ENCODE results near the gene RILPL1.
"Not testable (repeated sequence)": the region's sequence is repeated elsewhere in the genome, so short reads cannot be mapped to it uniquely, and the experiment has no call there.

Gene RILPL1

DNA sequence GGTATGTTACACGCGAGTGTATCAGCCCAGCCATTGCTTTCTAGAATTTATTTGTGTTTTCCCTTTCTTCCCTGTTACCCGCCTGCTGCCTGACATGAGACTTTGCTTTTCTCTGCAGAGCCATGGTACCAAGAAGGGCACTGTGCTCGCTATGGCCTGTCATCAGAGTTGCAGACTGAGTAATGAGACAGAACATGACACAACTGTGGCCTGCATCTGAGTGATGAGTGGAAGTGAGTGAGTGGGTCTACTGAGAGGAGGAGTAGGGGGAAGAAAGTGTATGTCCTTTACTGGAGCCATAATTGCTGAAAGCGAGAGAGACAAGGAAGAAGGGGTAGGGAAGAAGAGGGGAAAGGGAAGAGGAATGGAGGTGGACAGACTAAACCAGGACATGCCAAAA lies 2.9 kb downstream of the RILPL1 start:
- H3K4me3 ChIP-seq (ENCODE audit: low read depth, low read length) = no peak overlapping the region

DNA sequence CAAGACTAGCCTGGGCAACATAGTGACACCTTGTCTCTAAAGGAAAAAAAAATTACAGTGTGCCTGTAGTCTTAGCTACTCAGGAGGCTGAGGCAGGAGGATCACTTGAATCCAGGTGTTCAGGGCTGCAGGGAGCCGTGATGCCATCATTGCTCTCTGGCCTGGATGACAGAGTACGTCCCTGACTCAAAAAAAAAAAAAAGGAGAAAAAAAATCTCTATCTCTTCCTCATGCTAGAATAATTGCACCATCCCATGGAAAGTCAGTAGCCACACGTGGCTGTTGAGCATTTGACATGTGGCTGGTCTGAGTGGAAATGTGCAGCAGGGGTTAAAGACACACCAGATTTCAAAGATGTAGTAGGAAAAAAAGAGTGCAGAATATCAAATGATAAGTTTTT lies 3.8 kb downstream of the RILPL1 start:
- no peak overlapping the region for H3K4me3 ChIP-seq (ENCODE audit: low read depth, low read length)

DNA sequence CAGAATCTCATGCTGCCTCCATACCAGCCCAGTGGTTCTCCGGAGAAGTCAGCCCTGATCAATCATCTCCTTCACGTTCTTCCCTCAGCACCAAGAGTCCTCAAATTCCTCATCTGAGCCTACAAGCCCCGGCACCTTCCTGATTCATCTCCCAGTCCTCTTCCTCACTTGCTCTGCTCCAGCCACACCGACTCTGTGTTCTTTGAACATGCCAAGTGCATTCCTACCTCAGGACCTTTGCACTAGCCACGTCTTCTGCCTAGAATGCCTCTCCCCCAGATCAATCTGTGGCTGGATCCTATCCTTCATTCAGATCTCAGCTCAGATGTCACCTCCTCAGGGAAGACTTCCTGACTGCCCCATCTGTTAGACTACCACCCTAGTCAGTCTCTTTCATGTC lies 4.7 kb downstream of the RILPL1 start:
- no peak overlapping the region for H3K4me3 ChIP-seq (ENCODE audit: low read depth, low read length)

DNA sequence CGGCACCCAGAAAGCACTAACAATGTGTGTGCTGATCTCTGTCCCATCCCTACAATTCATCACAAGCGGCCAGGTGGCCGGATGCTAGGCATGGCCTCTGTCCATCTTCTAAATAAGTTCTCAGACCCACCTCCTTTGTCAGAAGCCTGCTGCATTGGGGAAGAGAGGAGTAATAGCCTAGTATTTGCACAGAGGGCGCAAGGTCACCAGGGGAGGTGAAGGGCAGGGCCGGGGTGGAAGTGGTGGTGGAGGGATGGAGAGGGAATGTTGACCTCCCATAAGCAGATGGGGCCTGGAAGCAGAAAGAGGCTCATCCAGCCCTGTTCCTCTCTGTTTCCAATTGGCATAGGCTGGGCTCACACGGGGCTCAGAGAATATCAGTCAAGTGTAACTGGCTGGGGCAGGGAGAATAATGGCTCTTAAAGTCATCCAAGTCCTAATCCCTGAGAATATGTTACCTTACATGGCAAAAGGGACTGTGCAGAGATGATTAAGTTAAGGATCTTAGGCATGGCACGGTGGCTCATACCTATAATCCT lies 6.9 kb downstream of the RILPL1 start:
- no peak overlapping the region for H3K4me3 ChIP-seq (ENCODE audit: low read depth, low read length)

DNA sequence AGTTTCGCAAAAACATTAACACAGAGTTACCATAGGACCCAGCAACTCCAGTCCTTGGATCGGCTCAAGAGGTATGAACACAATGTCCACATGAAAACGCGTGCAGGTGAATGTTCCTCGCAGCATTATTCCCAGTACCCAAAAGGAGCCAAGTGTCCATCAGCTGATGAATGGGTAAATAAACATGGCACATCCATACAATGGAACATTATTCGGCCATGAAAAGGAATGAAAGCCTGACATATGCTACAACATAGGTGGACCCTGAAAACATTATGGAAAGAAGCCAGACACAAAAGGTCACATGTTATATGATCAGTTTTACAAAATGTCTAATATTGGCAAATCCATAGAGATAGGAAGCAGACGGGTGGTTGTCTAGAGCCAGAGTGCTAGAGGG lies 9.1 kb downstream of the RILPL1 start:
- H3K4me3 ChIP-seq (ENCODE audit: low read depth, low read length) = no peak overlapping the region

DNA sequence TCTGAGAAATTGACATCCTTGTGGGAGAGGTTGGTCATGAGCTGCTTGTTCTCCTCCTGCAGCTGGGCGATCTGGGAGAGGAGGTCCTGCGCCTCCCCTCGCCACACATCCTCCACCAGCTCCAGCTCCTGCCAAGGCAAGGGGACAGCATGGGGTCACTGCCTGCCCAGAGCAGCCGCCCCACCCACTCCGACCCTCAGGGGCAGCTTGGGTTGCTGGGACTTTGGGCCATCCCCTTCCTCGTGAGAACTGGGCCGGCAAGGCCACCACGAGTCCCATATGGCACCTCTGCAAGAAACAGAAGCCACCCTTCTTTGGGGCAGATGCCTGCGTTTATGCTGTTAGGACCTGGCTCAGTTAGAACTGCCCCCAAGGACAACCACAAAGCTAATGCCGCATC lies 10.0 kb downstream of the RILPL1 start:
- H3K4me3 ChIP-seq (ENCODE audit: low read depth, low read length) = no peak overlapping the region

DNA sequence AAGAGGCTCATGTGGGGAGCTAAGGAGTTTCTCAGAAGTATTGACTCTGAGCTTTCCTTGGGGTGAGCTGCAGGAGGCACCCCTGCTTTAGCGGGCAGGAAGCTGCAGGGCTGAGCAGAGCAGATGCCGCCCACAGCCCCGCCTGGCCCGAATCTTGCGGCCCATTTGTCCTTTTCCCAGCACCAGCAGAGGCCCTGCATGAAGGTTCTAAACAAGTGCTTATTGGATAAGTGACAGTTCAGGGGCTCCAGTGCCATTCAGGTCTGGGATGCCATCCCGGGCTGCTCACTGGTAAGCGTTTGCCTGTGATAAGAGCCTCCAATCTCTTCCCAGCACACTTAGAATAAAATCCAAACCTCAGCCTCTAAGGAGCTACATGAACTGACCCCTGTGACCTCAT lies 11.4 kb downstream of the RILPL1 start:
- H3K4me3 ChIP-seq (ENCODE audit: low read depth, low read length) = no peak overlapping the region

DNA sequence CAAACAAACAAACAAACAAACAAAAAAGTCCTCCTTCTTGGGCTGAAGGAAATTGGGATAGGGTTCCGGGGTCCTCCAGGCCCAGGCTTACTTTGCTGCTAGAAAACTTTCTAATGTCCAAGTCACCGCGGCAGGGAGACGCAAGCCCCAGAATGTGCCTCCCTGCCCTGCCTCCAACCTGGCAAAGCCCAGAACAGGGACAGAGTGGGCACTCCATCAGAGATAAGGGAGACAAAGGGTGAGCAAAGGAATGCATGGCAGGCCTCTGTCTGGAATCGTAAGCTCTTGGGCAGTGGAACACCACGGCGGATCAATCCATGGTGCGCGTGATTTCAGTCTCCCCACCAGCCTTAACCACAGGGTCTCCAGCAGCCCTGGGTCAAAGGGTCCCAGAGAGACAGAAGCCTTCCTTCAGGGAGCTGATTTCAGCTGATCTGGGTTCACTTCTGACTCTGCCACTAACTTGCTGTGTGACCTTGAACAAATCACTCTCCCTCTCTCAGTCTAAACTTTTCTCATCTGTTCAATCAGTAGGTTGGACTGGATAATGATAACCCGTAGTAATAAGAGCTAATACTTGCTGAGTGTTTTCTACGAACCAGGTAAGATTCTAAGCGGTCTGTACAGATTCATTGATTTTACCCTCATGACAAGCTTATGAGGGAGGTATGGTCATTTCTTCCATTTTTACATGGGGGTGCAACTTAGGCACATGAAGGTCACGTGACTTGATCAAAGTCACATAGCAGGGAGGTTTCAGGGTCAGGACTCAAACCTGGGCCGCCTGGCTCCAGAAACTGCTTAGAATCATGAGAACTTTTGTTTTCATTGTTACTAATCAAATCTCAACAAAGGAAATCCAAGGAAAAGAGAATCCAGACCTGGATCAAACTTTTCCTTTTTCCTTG lies 12.7 kb downstream of the RILPL1 start:
- no peak overlapping the region for H3K4me3 ChIP-seq (ENCODE audit: low read depth, low read length)

DNA sequence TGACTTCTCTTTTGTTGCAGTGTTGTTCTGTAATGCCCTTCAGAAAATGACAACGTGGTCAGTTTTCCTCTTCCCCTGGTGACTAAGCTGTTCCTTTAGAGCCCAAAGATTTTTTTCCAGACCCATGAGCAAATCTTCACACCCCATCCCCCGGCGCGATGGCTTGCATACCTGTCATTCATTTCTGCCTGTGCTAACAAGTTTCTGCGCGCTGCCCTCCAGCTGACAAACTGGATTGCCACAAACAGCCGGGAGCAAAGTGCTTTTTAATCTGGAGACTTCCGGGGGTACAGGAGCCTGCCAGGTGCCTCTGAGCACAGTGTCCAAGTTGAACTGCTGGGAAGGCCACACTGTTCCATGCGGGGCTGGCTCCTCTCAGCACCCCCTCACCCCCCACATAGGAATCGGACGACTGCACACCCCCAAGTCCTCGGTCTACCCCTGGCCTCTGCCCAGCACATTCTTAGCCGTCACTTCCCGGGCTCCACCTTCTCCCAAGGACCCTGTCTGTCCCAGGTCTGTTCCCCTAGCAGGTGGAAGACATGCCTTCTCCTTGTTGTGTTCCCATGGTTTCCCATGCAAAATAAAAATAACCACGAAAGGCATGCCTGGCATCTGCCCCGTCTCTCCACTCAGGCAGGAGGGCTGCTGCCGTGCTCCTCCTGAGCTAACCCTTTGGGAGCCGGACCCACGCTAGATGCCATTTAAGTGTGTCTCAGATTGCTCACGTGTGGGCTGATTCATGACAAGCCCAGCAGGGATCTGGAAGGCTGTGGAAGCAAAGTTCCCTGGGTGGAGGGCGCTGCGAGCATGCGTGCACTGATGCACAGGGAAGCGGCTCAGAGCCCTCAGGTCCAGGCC lies 14.1 kb downstream of the RILPL1 start:
- H3K4me3 ChIP-seq (ENCODE audit: low read depth, low read length) = no peak overlapping the region

DNA sequence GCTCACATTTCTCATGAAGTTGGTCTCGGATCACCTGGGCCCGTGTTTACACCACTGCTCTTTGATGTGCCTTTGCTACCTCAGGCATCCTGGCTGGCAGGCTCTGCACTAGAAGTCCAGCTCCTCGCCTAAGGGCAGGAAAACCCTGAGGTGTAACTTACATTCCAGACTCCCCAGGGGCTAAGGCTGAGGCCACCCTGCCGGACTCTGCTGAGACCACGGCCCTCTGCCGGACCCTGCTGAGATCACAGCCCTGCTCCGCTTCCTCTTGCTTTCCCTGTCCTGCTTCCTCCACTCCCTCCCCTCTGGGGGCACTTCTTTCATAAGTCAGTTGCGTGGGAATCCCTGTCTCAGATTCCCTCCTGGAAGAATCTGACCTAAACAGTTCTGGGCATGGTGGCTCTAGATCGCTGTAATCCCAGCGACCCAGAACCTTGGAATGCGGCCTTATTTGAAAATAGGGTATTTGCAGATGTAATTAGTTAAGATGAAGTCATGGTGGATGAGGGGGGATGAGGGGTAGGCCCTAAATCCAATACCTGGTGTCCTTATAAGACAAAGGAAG lies 17.2 kb downstream of the RILPL1 start:
- H3K4me3 ChIP-seq (ENCODE audit: low read depth, low read length) = no peak overlapping the region

DNA sequence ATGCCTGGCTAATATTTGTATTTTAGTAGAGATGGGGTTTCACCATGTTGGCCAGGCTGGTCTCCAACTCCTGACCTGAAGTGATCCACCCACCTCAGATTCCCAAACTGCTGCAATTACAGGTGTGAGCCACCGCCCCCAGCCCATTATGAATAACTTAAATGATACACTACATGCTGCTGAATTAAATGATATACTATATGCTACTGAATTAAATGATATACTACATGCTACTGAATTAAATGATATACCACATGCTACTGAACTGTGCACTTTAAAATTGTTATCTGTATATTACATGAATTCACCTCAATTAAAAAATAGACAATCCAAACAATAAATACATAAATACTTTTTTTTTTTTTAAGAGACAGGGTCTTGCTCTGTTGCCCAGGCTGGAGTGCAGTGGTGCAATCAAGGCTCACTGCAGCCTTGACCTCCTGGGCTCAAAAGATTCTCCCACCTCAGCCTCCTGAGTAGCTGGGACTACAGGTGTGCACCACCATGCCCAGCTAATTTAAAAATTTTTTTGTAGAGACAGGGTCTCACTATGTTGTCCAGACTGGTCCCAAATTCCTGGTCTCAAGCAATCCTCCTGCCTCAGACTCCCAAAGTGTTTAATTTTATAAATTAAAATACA lies 18.8 kb downstream of the RILPL1 start:
- not testable (repeated sequence) for H3K4me3 ChIP-seq (ENCODE audit: low read depth, low read length)

DNA sequence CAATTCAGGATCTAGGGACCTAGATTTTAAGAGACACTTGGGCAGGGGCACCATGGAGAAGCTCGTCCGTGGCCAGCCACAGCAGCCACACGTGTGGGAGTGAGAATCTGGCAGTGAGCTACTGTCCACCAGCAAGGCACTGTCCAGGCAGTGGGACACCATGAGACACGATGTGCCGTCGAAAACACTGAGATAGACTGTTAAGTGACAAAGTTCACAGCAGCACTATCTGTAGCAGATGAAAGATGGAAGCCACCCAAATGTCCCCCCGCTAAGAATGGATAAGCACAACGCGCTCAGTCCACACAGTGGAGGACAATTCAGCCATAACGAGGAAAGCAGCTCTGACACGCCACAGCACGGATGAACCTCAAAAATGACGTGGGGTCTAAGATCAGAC lies 19.7 kb downstream of the RILPL1 start:
- no peak overlapping the region for H3K4me3 ChIP-seq (ENCODE audit: low read depth, low read length)

DNA sequence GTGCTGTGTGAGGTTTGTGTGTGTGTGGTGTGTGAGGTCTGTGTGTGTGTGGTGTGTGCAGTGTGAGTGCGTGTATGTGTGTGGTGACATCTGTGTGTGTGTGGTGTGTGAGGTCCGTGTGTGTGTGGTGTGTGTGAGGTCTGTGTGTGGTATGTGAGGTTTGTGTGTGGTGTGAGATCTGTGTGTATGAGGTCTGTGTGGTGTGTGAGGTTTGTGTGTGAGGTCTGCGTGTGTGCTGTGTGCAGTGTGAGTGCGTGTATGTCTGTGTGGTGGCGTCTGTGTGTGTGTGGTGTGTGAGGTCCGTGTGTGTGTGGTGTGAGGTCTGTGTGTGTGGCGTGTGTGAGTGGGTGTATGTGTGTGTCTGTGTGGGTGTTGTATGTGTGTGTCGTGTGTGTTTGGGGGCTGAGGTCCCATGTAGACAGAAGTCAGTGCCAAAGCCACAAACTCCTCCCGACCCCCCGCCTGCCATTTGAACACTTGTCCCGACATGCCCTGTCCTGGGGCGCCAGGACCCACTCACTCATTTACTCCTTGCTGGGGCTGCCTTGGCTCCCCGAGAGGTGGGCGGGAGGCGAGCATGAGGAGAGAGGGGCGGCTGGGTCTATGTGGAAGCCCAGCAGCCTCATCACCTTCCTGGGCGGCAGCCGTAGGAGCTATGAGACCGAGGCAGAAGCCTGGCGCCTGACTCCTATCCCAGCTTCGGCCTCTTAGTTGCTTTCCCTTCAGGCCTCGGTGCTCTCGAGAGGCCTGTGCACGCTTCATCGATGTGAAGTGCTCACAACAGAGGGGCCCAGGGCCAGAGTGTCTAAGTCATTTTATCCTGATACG lies 20.5 kb downstream of the RILPL1 start:
- H3K4me3 ChIP-seq (ENCODE audit: low read depth, low read length) = no peak overlapping the region

DNA sequence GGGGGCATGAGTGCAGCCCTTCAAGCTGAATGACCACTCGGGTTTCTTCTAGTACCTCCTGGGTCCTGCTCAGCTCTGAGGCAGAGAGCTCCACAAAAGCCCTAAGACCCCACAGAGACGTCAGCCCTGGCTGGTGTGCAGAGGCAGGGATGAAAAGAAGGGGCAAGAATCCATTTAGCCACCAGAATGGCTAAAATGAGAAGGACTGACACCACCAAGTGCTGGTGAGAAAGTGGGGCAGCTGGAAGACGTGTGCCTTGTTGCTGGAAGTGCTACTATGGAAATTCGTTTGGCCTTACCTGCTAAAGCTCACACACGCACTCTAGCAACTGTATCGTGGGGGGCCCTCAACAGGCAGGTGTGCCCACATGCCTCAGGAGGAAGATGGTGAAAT lies 26.7 kb downstream of the RILPL1 start:
- no peak overlapping the region for H3K4me3 ChIP-seq (ENCODE audit: low read depth, low read length)

DNA sequence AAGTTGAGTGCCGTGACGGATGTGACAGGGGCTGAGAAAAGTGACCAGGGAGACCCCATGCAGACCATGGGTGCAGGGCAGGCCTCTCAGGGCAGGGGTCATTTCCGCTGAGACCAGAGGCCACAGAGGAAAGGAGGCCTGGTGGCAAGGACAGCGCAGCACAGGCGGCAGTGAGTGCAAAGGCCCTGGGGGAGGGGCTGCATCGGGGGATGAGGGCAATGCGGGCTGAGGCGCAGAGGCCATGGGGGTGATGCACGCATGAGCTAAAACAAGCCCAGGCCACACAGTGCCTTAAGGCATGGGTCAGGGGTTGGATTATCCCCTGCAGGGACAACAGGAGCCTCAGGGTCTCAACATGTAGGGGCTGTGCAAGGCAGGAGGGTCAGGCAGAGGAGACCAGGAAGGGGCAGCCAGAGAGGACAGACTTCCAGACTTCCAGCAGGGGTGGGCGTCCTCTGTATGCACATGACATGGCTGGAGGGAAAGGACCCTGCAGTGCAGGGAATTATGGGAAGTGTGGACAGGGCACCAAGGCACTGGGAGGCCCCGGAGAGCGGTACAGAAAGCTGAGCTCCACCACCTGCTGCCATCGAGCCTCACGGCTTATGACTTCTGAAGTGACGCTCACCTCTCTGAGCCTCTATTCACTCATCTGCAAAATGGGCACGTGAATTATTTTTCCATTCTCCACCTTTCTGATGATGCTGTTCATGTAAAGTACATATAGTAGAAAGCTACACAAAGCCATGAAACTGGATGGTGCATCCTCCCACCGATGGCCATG lies 27.3 kb downstream of the RILPL1 start:
- no peak overlapping the region for H3K4me3 ChIP-seq (ENCODE audit: low read depth, low read length)

DNA sequence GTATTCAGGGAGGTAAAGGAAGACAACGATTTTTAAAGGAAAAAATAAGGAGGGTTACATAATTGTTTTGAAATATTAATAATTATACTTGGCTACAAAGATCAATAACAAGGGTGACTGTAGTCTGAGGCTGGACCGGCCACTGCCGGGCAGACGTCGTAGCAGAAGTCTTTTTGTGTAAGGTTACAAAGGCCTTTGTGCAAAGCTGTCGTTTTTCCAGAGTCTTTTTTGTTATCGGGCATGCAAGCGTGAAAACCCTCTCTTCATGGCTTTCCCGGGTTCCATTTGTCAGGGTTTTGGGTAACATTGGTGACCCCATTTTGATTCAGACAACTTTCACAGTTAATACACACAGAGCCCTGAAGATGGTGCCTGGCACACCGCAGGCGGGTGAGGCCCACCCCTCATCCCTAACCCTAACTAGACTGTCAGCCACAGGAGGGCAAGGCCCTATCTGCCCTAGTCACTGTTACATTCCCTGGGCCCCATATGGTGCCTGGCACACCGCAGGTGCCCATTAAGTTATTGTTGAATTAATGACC lies 31.3 kb downstream of the RILPL1 start:
- H3K4me3 ChIP-seq (ENCODE audit: low read depth, low read length) = no peak overlapping the region

DNA sequence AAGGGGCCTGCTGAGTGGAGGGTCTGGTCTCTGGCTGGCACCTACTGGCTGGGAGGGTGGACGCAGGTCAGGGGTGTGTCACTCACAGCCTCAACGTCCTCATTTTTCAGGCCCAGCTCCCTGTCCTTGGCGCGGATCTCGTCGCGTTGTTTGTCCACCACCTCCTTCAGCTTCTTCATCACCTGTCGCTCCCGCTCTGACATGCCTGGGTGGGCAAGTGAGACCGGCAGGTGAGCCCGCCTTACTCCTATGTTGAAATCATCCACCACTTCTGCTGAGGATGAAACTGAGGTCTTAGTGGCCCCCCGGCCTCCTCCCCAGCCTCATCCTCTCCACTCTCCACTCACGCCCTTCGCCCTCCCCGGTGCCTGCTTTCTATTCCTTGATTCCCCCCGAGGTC lies 34.2 kb downstream of the RILPL1 start:
- no peak overlapping the region for H3K4me3 ChIP-seq (ENCODE audit: low read depth, low read length)

DNA sequence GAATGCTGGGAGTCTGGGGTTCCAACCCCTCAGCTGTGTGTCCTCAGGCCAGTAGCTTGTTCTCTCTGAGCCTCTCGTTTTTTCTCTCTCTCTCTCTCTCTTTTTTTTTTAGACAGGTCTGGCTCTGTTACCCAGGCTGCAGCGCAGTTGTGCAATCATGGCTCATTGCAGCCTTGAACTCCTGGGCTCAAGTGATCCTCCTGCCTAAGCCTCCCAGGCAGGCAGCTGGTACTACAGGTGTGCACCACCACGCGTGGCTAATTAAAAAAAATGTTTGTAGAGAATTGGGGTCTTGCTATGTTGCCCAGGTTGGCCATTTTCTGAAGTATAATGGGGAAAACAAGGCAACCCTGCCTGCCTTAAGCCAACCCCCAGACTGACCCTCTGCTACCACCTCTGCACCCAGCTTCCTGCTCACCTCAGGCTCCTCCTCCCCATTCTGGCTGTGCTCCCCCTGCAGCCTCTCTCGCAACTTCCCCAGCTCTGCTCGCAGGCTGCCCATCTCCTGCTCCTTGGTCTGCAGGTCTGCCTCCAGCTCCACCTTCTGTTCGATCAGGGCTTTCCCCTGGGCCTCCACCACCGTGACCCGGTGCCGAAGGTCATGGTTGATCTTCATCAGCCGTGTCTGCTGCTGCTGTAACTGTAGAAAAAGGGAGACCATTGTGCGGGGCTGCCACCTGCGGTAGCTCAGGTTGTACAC lies 35.2 kb downstream of the RILPL1 start:
- no peak overlapping the region for H3K4me3 ChIP-seq (ENCODE audit: low read depth, low read length)

Measured in iPS-11a (cell line).